ENCODE data around the gene GOLGA7B. TPM values are rescaled to one million over a fixed set of nuclear protein-coding genes. Genes with fewer than 3 reads are reported as not detected.

GOLGA7B gene
- total and polyA plus RNA-seq, 9 of the 15 experiments (the other 6 are each of a cell fraction or from before 2014, with no cell fraction given): 0.03 to 0.07 (median 0.04) TPM; not detected in 3

DNA sequence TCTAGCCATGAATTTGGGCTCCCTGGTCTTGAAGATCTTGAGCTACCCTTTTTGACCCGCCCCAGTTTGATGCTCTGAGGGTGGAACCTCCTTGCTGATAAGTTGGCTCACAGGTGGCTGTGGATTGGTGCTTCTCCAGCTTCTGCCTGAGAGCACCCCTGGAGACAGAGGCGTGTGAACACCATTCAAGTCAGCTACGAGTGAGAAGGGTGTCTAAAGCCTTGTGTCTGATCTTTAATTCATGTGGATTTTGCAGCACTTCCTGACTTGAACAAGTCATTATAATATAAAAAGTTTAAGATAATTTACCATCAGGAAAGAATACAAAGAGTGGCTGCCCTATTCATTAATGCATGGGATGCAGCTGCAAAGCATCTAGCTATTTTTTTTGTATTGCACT lies 37.7 kb upstream of the GOLGA7B start:
- Histone ChIP-seq H3K27me3 (ENCODE audit: control insufficient read depth in 2 of 2, insufficient read depth in 2 of 2, low read length in 2 of 2) (peaks cover 0 to 3% of the 10 kb centered on the region in 2 experiments; a peak in 2 of 5 replicates), H4K20me1 (replicated peaks; ENCODE audit: control insufficient read depth, insufficient read depth, low read length) (no peaks in the 10 kb centered on the region), H3K79me2 (ENCODE audit: control insufficient read depth, insufficient read depth, low read length) (no peaks in the 10 kb centered on the region), H3K4me1 (replicated peaks in 1 of 2; ENCODE audit: control insufficient read depth in 2 of 2, insufficient read depth in 2 of 2, low read length in 2 of 2) (peaks cover 4 to 21% of the 10 kb centered on the region in 2 experiments; a peak in 3 of 5 replicates), H3K27ac (ENCODE audit: extremely low read depth, low read depth, low read length) (no peak overlapping the region), H3K9ac (ENCODE audit: insufficient read depth in 1 of 2, low read depth in 2 of 2, low read length in 2 of 2) (no peak overlapping the region), H3K9me1 (ENCODE audit: control insufficient read depth, insufficient read depth, low read length) (no peaks in the 10 kb centered on the region), H3K4me2 (ENCODE audit: insufficient read depth, low read length) (no peak overlapping the region), H2AFZ (ENCODE audit: low read depth, low read length) (no peak overlapping the region), H3K36me3 (ENCODE audit: control insufficient read depth, insufficient read depth, low read length) (no peaks in the 10 kb centered on the region), H3K9me3 (replicated peaks; ENCODE audit: control insufficient read depth, insufficient read depth, low read depth, low read length) (no peaks in the 10 kb centered on the region), H3K4me3 (no peak overlapping the region)
- ChIA-PET POLR2A (interaction anchor here (0.7 to 0.9 kb wide), 2 partner anchors 9 to 97 kb away, joined by 3 read pairs; no protein-coding TSS in a partner anchor), CTCF (ENCODE audit: low intra/inter-chr PET ratio) (no interaction called here)
- BruUV-seq (replicated peaks): no TSS peak
- ATAC-seq (no peak), DNase-seq (ENCODE audit: extremely low read depth in 1 of 4, low spot score in 3 of 4) (no peak), FAIRE-seq (no peak)
- intact Hi-C loops (cut with micrococcal nuclease): no loop called here
- in situ Hi-C loops (cut with MboI): no loop called here
- 11% methylated on average over 3 of the region's 3 CpGs for WGBS (ENCODE audit: insufficient coverage, low coverage, missing lambda C conversion rate)
- TF ChIP-seq ZBTB5 (IDR thresholded peaks at IDR 0.05) (no peak), JUND (IDR thresholded peaks at IDR 0.05; ENCODE audit: borderline replicate concordance, low read depth, low read length) (no peak), JUND (tag; IDR thresholded peaks at IDR 0.05; ENCODE audit: borderline replicate concordance, low read depth, low read length) (no peak), PHB2 (IDR thresholded peaks at IDR 0.05; ENCODE audit: low read depth) (no peak), CBX3 (IDR thresholded peaks at IDR 0.05; ENCODE audit: borderline replicate concordance in 1 of 2, low read length in 2 of 2) (no peak), ZNF445 (CRISPR knock-in tag; IDR thresholded peaks at IDR 0.05; ENCODE audit: low read depth) (no peak), SMAD3 (CRISPR knock-in tag; conservative IDR thresholded peaks at IDR 0.05) (no peak), ZNF583 (CRISPR knock-in tag; IDR thresholded peaks at IDR 0.05) (no peak), NUFIP1 (IDR thresholded peaks at IDR 0.05; ENCODE audit: partially characterized antibody) (no peak), KLF10 (CRISPR knock-in tag; IDR thresholded peaks at IDR 0.05) (no peak), HNRNPK (IDR thresholded peaks at IDR 0.05; ENCODE audit: low read depth, low read length, poor library complexity, severe bottlenecking) (no peak), ZNF174 (CRISPR knock-in tag; IDR thresholded peaks at IDR 0.05) (no peak), SRF (CRISPR knock-in tag; IDR thresholded peaks at IDR 0.05) (no peak), RBM22 (IDR thresholded peaks at IDR 0.05; ENCODE audit: low read depth, low read length, poor library complexity, severe bottlenecking) (no peak), HLTF (IDR thresholded peaks at IDR 0.05) (no peak), ZNF143 (CRISPR knock-in tag; IDR thresholded peaks at IDR 0.05) (no peak)
- TF ChIP-seq, protein P1, sequence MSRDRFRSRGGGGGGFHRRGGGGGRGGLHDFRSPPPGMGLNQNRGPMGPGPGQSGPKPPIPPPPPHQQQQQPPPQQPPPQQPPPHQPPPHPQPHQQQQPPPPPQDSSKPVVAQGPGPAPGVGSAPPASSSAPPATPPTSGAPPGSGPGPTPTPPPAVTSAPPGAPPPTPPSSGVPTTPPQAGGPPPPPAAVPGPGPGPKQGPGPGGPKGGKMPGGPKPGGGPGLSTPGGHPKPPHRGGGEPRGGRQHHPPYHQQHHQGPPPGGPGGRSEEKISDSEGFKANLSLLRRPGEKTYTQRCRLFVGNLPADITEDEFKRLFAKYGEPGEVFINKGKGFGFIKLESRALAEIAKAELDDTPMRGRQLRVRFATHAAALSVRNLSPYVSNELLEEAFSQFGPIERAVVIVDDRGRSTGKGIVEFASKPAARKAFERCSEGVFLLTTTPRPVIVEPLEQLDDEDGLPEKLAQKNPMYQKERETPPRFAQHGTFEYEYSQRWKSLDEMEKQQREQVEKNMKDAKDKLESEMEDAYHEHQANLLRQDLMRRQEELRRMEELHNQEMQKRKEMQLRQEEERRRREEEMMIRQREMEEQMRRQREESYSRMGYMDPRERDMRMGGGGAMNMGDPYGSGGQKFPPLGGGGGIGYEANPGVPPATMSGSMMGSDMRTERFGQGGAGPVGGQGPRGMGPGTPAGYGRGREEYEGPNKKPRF (IDR thresholded peaks at IDR 0.05; ENCODE audit: low read depth, low read length): no peak

Measured in K562 (cell line).